CD1c-positive myeloid dendritic cell (primary cell): ENCODE measurements around the gene KIF23.

Experiments
- DNase-seq: peaks from one replicate; pipeline ENCODE4 v3.0.0-alpha.2; 2016; ENCODE audit errors: extremely low spot score

KIF23 gene

DNA sequence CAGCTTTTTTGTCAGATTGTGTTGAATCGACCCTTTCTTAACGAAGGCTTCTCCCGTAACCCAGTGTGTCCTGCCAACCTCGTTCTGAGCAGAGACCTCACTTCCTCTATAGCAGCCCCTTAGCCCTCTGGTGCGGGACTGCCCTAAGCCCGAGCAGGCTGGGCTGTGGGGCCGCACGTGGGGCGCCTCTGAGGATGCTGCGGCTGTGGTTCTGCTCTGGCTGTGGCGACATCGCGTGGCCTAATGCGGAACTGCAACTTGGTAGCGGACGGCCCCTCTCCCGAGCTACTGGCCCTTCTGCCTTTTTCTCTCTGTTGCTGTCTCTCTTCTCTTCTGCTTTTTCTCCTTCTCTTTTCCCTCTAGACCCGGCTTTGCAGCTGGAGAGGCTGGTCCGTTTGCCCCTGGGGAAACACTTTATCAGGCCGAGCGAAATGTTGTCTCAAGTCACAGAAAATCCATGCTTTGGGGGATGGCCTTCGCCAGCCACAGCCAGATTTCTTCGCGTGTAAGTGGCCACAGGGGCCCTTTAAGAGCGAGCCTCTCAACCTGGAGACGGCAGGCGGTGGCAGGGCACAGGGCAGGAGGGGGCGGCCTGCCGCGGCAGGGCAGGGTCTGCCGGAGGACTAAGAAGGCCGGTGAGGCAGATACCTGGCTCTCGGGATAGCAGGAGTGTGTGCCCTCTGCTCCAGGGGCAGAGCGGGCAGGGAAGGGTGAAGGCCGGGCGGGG lies 19.4 kb upstream of the KIF23 start:
- DNase-seq = peak; percentile 86

DNA sequence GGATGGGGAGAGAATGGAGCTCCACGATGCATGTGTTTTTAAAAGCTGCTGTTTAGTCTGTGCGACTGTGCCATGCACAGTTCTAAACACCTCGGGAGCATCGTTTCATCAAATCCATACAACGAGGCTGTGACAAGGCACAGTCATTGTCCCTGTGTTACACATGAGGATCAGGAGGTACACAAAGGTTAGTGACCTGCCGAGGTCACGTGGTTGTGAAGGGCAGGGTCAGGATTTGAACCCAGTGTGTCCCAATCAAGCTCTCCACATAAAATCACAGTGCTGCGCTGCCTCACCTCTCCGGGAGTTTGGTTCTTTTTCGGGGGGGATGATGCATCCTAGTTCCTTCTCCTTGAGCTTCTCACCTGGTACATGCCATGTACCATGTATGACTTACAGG lies 18.7 kb upstream of the KIF23 start:
- no peak for DNase-seq

DNA sequence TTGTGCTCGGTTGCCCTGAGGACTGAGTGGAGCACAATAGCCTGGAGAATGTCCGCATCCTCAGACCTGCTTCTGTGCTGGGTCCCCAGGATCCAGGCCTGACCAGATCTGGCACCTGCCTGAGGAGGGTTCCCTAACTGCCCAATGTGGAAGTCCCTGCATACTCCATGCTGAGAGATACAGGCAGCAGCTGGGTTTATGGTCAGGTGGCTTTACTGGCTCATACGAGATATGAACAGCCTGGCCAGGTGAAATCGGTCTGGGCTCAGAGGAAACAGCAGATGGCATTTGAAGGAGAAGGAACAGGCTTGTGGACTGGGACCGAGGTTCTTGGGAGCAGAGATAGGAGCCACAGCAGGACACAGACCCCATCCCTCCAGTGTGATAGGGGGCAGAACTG lies 18.2 kb upstream of the KIF23 start:
- DNase-seq = no peak

DNA sequence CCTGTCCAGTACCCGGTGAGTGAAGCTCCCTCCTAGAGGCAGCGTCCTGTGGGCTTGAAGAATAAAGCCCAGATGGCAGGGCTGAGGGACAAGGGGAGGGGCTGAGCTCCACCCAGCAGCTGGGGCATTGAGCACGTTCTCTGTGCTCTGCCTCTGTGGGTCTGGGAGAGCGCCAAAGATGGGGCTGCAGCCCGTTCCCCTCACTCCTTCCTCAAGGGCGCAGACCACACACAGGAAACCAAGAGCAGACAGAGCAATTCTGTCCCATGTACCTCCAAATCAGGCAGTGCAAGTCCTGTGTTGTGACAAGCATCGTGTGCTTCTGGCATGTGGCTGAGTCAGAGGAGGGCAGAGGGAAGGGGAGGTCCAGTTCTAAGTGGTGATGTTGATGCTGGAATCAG lies 15.7 kb upstream of the KIF23 start:
- no peak for DNase-seq

DNA sequence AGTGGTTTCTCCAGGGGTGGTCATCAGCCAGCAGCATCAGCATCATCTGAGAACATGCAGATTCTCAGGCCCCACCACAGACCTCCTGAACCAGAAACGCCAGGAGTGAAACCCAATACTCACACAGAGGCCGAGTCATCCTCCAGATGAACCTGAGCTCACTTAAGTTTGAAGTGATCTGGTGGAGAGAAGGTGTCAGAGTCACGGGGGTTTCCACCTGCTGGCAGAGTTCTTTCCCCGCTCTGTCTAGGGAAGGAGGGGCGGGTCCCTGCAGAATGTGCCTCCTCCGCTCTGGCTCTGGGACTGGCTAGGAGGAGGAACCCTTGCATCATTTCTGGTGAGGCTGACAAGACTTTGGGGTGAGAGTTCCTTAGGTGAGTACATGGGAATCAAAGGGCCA lies 13.3 kb upstream of the KIF23 start:
- DNase-seq = no peak

DNA sequence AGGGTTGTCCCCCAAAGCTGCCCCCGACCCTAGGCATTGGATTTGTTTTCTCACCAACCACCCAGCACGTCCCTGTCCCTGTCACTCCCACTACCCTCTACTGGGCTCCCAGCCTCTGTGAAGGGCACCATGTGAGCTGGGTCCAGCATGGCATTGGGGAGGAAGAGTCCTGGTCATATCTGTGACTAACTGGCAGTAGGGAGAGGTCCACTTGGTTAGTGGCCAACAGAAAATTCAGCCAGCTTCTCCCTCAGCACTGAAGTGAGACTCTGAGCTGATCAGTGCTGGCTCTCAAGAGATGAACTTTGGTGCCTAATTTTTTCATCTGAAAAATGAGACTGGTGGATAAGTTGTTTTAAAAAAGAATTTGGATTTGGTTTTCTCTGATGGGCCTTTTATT lies 11.3 kb upstream of the KIF23 start:
- DNase-seq = no peak

DNA sequence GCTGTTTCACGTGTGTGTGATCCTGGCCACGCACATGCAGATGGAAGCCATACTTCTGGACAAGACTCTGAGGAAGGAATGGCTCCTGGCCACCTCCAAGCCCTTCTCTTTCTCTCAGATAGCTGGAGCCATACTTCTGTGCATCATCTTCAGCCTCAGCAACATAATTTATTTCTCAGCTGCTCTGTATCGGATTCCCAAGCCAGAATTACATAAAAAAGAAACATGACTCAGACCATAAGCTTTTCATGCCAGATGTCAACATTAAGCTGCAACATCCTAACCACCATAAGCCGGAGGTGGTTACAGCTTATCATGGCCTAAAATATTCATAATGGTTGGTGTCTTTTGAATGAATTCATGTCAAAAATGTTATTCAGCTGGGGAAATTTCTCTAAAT lies 10.6 kb upstream of the KIF23 start:
- no peak for DNase-seq

DNA sequence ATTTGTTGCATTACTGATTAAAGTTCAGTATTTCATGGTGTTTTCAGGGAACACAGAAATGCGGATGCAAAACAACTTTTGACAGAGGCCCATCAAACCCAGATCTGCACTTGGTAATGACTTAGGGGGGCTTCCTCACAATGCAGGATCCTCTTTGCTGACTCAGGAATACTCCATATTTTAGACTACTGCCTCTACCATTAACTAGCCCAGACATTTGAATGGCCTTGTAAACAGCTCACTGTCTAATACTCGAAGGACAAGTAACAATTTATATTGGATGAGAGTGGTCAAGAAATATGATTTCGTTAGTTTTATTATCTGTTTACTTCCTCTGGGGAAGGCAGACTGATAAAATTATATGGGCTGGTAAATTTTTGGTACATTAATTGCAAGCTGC lies 9.0 kb upstream of the KIF23 start:
- DNase-seq = no peak

DNA sequence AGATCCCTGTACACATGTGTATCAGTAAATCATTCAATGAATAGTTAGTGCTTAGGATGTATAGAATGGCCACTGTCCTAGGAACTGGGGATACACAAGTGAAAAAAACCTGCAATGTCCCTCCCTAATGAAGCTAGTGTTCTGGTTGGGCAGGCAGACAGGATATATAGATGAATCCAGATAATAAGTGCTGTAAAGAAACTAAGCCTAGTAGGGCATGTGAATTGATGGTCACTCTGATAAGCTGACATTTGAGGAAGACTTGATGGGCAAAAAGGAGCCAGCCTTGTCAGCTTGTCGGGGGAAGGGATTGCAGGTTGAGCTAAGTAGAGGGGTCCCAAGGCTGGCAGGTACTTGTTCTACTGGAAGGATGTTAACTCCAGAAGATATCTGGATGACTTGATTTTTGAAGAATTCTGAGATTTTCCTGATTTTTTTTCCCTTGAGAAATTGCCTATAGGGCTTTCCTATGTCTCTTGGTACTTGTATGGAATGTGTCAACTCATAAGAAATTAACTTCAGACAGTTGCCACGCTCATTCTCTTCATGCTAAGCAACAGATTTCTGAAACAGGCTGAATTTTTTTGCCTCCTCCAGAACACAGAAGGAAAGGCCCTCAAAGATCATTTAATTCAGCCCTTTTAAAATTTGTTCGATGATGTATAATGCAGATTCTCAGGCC lies 6.3 kb upstream of the KIF23 start:
- DNase-seq = no peak

DNA sequence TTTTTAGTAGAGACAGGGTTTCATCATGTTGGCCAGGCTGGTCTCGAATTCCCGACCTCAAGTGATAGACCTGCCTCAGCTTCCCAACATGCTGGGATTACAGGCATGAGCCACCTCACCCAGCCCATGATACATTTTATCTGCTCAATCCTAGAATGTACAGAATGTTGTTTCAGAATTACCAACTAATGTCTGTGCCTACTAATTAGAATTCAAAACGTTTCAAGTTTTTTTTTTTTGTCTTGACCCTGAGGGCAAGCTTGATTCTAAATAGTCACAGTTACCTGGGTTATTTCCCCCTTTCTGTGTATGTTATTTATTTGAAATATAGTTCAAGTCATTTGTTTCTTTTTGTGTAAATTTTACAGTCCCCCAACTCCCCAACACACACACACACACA lies 5.3 kb upstream of the KIF23 start:
- DNase-seq = no peak

DNA sequence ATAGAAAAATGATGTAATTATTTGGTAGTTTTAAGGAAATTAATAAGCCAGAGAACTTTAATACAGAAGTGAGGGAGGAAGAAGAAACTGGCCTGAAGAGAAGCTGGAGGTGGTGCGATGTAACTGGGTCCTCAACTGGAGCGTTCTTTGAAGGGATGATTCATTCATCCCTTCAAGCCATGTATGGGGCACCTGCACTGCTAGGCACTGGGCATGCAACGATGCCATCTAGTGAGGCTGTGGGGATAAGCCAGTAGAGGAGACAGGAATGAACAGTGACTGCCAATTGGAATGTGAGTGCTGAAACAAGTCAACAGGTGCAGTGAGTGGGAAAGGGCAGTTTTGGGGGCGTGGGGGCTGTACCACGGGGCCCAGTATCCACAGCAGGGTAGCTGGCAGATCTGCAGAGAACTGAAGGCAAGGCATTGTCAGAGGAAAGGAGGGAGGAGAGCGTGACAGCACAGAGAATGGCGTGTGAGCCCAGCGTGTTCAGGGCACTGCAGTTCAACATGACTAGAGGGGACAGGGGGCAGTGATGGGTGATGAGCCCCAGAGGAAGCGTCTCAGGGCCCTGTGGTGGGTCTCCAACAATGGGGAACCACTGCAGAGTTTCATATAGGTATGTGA lies 3.8 kb upstream of the KIF23 start:
- no peak for DNase-seq

DNA sequence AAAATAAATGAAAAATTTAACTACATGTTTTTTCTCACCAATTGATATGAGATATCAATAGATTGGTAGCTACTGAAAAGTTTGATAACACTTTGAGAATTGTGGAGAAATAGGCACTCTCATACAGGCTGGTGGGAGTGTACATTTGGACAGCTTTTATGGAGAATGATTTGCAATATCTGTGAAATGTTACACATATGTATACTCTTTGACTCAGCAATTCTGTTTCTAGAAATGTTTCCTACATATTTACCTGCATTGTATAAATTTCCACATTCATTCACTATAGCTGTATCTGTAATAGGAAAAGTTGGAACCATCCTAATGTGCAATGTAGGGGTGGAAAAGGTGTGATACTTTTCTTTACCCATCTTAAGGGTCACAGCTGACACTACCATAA lies 1.9 kb upstream of the KIF23 start:
- no peak for DNase-seq

DNA sequence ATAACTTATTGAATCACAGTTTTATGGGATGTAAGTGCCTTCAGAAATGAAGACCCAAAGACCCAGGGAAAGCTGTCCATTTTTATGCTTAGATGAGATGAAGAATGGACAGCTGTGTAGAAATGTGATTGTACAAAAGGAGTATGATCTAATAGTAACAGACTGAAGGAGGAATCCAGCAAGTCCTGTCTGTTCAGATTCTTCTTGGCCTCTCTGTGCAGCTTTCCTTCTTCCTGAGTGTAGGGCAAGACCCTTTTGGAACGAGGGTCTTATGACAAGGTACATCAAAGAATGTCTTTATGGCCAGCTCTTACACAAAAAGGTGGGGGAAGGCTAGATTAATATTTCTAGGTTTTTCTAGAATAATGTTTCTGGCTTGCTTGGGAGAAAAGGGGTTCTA lies 1.4 kb upstream of the KIF23 start:
- no peak for DNase-seq

DNA sequence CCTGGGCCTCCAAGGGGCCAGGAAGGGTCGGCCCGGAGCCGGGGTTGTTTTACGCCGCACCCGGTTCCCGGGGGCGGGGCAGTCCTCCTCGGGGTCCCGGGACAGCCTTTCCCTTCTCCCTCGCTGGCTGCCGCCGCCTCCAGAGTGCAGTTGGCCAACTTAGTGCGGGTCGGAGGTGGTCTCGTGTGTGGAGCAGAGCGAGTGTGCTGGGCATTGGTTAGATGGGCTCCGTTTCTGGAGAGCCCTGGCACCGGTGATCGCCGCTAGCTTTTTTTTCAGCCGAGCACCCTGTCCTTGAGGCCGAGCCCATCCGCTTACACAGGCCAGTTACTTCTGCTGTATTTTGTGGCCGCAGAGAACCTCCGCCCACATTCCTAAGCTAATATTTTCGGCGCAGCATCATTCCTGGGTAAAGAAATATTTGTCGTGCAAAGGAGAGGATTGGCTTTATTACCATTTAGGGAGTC lies 585 bp downstream of the KIF23 start:
- DNase-seq = peak; percentile 64

DNA sequence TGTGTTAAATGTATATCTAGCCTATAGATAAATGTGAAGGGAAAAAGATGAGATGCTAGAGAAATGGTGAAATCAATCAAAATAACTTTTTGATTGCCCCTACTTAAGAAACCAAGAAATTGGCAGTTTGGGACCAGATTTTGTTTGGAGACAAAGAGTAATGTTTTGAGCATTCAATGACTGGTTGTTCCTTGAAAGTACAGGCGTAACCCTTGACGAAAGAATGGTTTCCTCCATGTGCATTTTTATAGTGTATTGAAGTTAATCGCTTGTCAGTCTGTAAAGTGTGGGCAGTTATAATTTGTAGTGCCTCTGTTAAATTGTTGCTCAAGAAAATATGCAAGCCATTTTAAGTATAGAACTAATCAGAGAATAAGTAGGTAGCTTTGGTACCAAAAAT lies 1.2 kb downstream of the KIF23 start:
- no peak for DNase-seq

DNA sequence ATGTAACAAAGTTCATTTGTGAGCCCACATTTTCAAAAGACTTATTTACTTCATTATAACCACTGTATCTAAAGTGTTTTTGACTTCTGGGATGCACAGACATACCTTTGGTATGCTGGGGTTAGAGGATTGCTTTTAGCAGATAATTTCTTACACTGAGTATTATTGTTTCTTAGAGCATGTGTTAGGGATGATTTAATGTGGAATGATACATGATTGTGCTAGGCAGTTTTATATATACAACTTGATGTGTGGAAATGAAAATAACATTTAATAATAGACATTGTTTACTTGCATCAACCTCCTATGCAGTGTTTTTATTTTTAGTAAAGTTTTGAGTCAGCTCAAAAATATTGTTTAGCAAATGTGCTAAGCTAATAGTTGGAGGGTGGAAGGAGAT lies 3.4 kb downstream of the KIF23 start:
- no peak for DNase-seq

DNA sequence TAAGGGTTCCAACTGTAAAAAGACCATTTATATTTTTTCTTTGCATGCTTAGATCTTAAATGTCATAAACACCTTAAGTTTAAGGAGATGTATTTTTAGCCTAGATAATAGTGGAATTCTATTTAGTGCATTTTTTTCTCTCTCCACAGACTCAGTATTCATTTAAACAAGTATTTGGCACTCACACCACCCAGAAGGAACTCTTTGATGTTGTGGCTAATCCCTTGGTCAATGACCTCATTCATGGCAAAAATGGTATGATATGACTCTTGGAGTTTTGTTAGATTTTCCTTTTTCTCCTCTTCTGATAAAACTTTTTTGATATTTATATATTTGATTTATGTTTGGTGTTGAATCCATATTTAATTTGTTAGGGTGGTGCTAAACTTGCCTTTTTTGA lies 7.3 kb downstream of the KIF23 start:
- no peak for DNase-seq

DNA sequence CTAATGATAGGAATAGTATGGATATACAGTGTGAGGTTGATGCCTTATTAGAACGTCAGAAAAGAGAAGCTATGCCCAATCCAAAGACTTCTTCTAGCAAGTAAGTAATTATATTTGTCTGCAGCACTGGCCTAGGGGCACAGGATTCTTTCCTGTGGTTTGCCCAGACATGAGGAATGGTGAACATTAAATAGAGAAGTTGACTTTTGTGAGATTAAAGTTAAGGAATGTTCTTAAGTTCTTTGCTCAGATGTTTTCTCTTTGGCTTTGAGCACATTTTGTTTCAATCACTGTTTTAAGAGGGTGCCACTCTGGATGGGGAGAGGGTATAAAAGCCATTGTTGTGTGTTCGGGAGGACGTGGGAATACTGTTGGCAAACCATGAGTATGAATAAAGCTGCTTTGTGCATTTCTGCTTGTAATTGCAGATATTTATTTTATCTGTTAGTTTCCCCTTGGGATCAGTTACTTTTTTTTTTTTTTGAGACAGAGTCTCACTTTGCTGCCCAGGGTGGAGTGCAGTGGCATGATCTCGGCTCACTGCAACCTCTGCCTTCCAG lies 8.3 kb downstream of the KIF23 start:
- DNase-seq = no peak

DNA sequence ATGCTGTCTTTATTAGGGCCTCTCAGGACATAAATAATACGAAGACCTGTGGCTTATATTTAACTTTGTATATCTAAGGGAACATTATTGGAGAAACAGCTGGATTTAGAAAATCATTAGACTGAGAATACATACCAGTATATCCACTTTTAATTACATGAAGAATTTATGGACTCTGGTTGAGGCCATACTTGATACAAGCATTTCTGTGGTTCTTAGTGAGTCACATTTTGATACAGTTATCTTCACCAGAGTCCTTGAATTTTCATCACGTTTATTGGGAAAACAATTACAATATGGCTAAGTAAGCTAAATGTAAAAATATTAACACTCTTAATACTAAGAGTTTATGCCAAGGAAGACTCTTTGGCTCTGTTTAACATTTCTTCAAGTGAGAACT lies 9.9 kb downstream of the KIF23 start:
- DNase-seq = no peak

DNA sequence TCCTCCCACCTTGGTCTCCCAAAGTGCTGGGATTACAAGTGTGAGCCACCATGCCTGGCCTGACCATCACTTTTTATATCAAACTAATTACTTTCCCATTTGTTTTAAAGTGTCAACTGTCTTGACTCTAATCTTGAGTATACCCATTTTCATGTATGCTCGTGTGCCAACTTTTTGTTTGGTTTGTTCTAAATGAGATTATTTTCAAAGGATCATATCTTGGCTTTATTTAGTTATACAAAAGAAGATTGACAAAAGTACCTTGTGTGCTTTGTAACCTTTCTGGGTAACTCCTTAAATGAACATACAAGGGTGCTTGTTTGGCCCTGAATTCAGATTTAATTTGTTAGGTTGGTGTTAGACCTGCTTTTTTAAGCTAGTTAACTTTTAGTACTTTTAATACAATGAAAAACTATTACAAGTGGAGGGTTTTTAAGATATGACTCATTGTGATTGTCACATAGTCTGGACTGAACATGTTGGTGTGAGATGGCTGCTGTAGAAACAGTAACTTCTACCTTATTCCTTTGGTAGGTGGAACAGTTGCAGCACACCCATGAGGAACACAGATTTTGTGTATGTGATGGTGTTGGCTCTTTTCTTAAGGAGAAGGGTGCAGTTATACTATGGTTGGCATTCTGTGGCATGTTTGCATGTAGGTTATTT lies 10.7 kb downstream of the KIF23 start:
- no peak for DNase-seq

DNA sequence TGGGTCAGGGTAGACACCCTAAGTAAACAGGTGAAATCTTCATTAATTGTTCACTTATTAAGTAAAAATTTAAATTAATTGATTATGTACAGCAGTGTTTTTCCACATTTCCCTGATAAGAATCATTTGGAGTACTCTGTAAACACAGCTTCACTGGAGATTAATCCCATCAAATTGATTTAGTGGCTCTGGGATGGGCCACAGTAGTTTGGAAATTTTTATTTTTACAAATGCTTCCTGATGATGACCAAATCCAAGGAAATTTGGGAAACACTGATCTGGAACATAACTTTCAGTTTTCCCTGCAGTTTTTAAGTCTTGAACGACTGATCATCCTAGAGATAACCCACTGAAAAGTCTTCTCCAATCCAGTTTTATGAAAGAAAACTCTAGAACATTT lies 19.7 kb downstream of the KIF23 start:
- DNase-seq = no peak

DNA sequence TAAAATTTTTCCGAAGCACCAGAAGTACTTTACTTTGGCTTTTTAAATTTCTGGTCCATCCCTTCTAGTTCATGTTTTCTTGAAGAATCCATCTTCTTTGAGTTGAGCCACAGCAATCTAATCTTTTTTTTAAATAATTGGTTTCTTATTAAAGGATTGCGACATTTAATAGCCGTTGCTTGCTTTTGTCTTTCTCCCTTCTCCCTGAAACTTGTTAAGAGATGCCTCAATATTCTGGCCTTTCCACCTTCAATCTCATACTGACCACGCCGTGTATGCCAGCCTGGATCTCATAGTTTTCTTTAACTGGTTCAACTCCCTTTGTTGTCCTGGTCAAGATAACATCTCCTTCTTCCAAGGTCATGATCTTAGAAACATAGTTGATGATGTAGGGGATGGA lies 20.1 kb downstream of the KIF23 start:
- DNase-seq = no peak
